WTC11 (cell line): ENCODE results near the gene MIEF1. TPM values are rescaled to one million over a fixed set of nuclear protein-coding genes. Genes with fewer than 3 reads are reported as not detected.

Experiments used
- ESRRA ChIP-seq: sonication (generic); formaldehyde crosslinking; IDR thresholded peaks from 2 replicates; pipeline ENCODE4 v1.8.1; 2022; ENCODE audit warnings: mild to moderate bottlenecking, missing genetic modification reagents, borderline replicate concordance
- FOXJ3 ChIP-seq: sonication (generic); formaldehyde crosslinking; IDR thresholded peaks from 2 replicates; pipeline ENCODE4 v1.9.0; 2021; ENCODE audit warnings: missing genetic modification reagents, mild to moderate bottlenecking, borderline replicate concordance
- JAZF1 ChIP-seq: fragments of 250-450 bp; sonication (Bioruptor Pico); IDR thresholded peaks from 2 replicates; pipeline ENCODE4 v1.9.0; 2021; ENCODE audit warnings: moderate library complexity, mild to moderate bottlenecking, inconsistent platforms
- JUN ChIP-seq: sonication (generic); formaldehyde crosslinking; IDR thresholded peaks from 2 replicates; pipeline ENCODE4 v1.8.0; 2023; ENCODE audit warnings: mild to moderate bottlenecking, missing genetic modification reagents
- RELA ChIP-seq: sonication (generic); formaldehyde crosslinking; IDR thresholded peaks from 2 replicates; pipeline ENCODE4 v1.8.1; 2022; ENCODE audit warnings: missing genetic modification reagents, mild to moderate bottlenecking, borderline replicate concordance
- RORB ChIP-seq: fragments of 250-450 bp; sonication (Bioruptor Pico); IDR thresholded peaks from 2 replicates; pipeline ENCODE4 v1.9.0; 2021; ENCODE audit warnings: mild to moderate bottlenecking
- SOX15 ChIP-seq: fragments of 250-450 bp; sonication (Bioruptor Pico); IDR thresholded peaks from 2 replicates; pipeline ENCODE4 v1.9.0; 2021; ENCODE audit warnings: mild to moderate bottlenecking
- SP1 ChIP-seq: sonication (generic); formaldehyde crosslinking; conservative IDR thresholded peaks from 2 replicates; pipeline ENCODE4 v1.8.1; 2022; ENCODE audit warnings: missing genetic modification reagents
- ZNF219 ChIP-seq: sonication (generic); formaldehyde crosslinking; IDR thresholded peaks from 2 replicates; pipeline ENCODE4 v1.8.0; 2023; ENCODE audit warnings: missing genetic modification reagents, mild to moderate bottlenecking, borderline replicate concordance
- total RNA-seq: library from RNA; stranded (reverse); gene quantifications from 3 replicates; pipeline ENCODE4 v1.2.3, GENCODE V29; 2021
- TF ChIP-seq, protein P1 (sequence below): sonication (generic); formaldehyde crosslinking; IDR thresholded peaks from 2 replicates; pipeline ENCODE4 v1.8.1; 2023; ENCODE audit warnings: mild to moderate bottlenecking, missing genetic modification reagents, borderline replicate concordance
- TF ChIP-seq, protein P2 (sequence below): fragments of 250-450 bp; sonication (Bioruptor Pico); IDR thresholded peaks from 2 replicates; pipeline ENCODE4 v1.9.0; 2021; ENCODE audit warnings: mild to moderate bottlenecking, borderline replicate concordance
- TF ChIP-seq, protein P3 (sequence below): fragments of 250-450 bp; sonication (Bioruptor Pico); IDR thresholded peaks from 2 replicates; pipeline ENCODE4 v2.1.2; 2022; ENCODE audit warnings: mild to moderate bottlenecking, moderate library complexity
- TF ChIP-seq, protein P4 (sequence below): fragments of 250-450 bp; sonication (Bioruptor Pico); conservative IDR thresholded peaks from 2 replicates; pipeline ENCODE4 v1.9.0; 2021; ENCODE audit warnings: mild to moderate bottlenecking
- TF ChIP-seq, protein P5 (sequence below): sonication (generic); formaldehyde crosslinking; IDR thresholded peaks from 2 replicates; pipeline ENCODE4 v1.8.0; 2022; ENCODE audit warnings: mild to moderate bottlenecking, missing genetic modification reagents
- TF ChIP-seq, protein P6 (sequence below): sonication (generic); formaldehyde crosslinking; IDR thresholded peaks from 2 replicates; pipeline ENCODE4 v1.8.0; 2023; ENCODE audit warnings: mild to moderate bottlenecking, missing genetic modification reagents
- TF ChIP-seq, protein P7 (sequence below): sonication (generic); formaldehyde crosslinking; IDR thresholded peaks from 2 replicates; pipeline ENCODE4 v1.8.1; 2023; ENCODE audit warnings: mild to moderate bottlenecking, missing genetic modification reagents, moderate library complexity
- TF ChIP-seq, protein P8 (sequence below): sonication (generic); formaldehyde crosslinking; IDR thresholded peaks from 2 replicates; pipeline ENCODE4 v1.8.1; 2022; ENCODE audit warnings: mild to moderate bottlenecking, missing genetic modification reagents, moderate library complexity, borderline replicate concordance

Gene MIEF1
- total RNA-seq, 1 experiment from 2014 or later, result 38.7 TPM

DNA sequence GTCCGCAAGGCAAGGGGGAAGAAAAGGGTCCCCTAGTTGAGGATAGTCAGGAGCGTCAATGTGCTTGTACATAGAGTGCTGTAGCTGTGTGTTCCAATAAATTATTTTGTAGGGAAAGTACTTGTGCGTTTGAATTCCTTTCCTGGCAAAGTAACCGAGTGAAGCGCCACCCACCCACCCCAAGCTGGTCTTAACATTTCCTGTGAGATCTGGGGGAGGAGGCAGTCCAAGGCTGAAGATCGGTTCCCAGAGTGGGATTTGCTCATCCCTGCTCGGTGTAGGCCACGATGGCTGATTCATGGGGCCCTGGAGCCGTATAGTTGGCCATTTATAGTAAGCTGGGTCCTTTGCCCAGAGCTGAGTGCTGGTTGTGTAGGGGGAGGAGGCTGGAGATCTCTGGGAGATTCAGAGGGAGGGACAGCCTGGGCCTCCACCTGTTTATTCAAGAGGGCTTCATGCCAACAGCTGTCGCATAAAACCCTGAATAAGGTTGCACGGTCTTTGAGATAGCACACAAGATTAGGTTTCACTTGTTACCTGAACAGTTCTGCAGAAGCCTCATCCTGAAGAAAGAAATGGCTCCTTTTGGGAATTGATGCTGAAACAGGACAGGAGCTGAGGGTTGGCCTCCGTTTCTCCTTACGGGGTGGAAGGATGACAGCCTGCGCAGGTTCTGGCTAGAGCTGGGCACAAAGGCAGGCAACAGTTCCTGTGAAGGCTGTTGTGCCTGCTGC is 20.6 kb downstream of the MIEF1 start (continued):
- TF ChIP-seq, protein P1, sequence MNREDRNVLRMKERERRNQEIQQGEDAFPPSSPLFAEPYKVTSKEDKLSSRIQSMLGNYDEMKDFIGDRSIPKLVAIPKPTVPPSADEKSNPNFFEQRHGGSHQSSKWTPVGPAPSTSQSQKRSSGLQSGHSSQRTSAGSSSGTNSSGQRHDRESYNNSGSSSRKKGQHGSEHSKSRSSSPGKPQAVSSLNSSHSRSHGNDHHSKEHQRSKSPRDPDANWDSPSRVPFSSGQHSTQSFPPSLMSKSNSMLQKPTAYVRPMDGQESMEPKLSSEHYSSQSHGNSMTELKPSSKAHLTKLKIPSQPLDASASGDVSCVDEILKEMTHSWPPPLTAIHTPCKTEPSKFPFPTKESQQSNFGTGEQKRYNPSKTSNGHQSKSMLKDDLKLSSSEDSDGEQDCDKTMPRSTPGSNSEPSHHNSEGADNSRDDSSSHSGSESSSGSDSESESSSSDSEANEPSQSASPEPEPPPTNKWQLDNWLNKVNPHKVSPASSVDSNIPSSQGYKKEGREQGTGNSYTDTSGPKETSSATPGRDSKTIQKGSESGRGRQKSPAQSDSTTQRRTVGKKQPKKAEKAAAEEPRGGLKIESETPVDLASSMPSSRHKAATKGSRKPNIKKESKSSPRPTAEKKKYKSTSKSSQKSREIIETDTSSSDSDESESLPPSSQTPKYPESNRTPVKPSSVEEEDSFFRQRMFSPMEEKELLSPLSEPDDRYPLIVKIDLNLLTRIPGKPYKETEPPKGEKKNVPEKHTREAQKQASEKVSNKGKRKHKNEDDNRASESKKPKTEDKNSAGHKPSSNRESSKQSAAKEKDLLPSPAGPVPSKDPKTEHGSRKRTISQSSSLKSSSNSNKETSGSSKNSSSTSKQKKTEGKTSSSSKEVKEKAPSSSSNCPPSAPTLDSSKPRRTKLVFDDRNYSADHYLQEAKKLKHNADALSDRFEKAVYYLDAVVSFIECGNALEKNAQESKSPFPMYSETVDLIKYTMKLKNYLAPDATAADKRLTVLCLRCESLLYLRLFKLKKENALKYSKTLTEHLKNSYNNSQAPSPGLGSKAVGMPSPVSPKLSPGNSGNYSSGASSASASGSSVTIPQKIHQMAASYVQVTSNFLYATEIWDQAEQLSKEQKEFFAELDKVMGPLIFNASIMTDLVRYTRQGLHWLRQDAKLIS (CRISPR knock-in tag), result no peak
- TF ChIP-seq, protein P2, sequence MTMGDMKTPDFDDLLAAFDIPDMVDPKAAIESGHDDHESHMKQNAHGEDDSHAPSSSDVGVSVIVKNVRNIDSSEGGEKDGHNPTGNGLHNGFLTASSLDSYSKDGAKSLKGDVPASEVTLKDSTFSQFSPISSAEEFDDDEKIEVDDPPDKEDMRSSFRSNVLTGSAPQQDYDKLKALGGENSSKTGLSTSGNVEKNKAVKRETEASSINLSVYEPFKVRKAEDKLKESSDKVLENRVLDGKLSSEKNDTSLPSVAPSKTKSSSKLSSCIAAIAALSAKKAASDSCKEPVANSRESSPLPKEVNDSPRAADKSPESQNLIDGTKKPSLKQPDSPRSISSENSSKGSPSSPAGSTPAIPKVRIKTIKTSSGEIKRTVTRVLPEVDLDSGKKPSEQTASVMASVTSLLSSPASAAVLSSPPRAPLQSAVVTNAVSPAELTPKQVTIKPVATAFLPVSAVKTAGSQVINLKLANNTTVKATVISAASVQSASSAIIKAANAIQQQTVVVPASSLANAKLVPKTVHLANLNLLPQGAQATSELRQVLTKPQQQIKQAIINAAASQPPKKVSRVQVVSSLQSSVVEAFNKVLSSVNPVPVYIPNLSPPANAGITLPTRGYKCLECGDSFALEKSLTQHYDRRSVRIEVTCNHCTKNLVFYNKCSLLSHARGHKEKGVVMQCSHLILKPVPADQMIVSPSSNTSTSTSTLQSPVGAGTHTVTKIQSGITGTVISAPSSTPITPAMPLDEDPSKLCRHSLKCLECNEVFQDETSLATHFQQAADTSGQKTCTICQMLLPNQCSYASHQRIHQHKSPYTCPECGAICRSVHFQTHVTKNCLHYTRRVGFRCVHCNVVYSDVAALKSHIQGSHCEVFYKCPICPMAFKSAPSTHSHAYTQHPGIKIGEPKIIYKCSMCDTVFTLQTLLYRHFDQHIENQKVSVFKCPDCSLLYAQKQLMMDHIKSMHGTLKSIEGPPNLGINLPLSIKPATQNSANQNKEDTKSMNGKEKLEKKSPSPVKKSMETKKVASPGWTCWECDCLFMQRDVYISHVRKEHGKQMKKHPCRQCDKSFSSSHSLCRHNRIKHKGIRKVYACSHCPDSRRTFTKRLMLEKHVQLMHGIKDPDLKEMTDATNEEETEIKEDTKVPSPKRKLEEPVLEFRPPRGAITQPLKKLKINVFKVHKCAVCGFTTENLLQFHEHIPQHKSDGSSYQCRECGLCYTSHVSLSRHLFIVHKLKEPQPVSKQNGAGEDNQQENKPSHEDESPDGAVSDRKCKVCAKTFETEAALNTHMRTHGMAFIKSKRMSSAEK (CRISPR knock-in tag), result peak; percentile 86
- TF ChIP-seq FOXJ3 (CRISPR knock-in tag) (no peak), SP1 (CRISPR knock-in tag) (no peak), SOX15 (CRISPR knock-in tag) (no peak), ZNF219 (CRISPR knock-in tag) (no peak), ESRRA (CRISPR knock-in tag) (no peak), RELA (CRISPR knock-in tag) (no peak), JAZF1 (CRISPR knock-in tag) (no peak), RORB (CRISPR knock-in tag) (peak; percentile 83; the same call in 1 of the 2 replicates), JUN (CRISPR knock-in tag) (no peak)
- TF ChIP-seq, protein P3, sequence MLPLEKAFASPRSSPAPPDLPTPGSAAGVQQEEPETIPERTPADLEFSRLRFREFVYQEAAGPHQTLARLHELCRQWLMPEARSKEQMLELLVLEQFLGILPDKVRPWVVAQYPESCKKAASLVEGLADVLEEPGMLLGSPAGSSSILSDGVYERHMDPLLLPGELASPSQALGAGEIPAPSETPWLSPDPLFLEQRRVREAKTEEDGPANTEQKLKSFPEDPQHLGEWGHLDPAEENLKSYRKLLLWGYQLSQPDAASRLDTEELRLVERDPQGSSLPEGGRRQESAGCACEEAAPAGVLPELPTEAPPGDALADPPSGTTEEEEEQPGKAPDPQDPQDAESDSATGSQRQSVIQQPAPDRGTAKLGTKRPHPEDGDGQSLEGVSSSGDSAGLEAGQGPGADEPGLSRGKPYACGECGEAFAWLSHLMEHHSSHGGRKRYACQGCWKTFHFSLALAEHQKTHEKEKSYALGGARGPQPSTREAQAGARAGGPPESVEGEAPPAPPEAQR (CRISPR knock-in tag), result no peak
- TF ChIP-seq, protein P4, sequence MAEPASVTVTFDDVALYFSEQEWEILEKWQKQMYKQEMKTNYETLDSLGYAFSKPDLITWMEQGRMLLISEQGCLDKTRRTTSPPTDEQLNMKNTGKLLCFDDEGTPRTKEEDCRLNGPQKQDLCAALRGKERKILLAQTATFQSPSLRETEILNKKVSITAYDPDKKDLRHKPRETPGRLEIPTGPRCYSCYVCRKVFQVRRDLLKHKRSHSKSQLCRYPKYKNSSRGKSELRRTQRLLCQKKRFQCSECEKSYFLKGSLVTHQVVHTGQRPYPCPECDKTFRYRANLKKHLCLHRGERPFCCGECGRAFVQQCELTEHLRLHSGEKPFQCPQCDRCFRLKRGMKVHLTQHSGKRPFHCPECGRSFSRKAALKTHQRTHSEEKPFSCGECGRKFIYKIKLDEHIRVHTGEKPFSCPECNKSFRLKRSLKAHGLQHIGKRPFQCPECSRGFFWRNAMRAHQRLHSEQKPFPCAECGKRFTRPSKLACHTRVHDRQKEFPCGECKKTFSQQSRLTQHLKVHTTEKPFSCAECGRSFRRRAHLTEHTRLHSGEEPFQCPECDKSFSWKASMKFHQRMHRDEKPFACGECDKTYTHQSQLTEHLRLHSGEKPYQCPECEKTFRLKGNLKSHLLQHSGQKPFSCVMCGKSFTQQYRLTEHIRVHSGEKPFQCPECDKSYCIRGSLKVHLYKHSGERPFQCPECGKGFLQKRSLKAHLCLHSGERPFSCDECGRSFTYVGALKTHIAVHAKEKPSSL (CRISPR knock-in tag), result no peak
- TF ChIP-seq, protein P5, sequence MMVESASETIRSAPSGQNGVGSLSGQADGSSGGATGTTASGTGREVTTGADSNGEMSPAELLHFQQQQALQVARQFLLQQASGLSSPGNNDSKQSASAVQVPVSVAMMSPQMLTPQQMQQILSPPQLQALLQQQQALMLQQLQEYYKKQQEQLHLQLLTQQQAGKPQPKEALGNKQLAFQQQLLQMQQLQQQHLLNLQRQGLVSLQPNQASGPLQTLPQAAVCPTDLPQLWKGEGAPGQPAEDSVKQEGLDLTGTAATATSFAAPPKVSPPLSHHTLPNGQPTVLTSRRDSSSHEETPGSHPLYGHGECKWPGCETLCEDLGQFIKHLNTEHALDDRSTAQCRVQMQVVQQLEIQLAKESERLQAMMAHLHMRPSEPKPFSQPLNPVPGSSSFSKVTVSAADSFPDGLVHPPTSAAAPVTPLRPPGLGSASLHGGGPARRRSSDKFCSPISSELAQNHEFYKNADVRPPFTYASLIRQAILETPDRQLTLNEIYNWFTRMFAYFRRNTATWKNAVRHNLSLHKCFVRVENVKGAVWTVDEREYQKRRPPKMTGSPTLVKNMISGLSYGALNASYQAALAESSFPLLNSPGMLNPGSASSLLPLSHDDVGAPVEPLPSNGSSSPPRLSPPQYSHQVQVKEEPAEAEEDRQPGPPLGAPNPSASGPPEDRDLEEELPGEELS, result no peak
- TF ChIP-seq, protein P6, sequence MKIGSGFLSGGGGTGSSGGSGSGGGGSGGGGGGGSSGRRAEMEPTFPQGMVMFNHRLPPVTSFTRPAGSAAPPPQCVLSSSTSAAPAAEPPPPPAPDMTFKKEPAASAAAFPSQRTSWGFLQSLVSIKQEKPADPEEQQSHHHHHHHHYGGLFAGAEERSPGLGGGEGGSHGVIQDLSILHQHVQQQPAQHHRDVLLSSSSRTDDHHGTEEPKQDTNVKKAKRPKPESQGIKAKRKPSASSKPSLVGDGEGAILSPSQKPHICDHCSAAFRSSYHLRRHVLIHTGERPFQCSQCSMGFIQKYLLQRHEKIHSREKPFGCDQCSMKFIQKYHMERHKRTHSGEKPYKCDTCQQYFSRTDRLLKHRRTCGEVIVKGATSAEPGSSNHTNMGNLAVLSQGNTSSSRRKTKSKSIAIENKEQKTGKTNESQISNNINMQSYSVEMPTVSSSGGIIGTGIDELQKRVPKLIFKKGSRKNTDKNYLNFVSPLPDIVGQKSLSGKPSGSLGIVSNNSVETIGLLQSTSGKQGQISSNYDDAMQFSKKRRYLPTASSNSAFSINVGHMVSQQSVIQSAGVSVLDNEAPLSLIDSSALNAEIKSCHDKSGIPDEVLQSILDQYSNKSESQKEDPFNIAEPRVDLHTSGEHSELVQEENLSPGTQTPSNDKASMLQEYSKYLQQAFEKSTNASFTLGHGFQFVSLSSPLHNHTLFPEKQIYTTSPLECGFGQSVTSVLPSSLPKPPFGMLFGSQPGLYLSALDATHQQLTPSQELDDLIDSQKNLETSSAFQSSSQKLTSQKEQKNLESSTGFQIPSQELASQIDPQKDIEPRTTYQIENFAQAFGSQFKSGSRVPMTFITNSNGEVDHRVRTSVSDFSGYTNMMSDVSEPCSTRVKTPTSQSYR (CRISPR knock-in tag), result no peak
- TF ChIP-seq, protein P7, sequence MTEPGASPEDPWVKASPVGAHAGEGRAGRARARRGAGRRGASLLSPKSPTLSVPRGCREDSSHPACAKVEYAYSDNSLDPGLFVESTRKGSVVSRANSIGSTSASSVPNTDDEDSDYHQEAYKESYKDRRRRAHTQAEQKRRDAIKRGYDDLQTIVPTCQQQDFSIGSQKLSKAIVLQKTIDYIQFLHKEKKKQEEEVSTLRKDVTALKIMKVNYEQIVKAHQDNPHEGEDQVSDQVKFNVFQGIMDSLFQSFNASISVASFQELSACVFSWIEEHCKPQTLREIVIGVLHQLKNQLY (CRISPR knock-in tag), result 0 out of 2 replicates have a peak, but pooled peaks have one; percentile 36
- TF ChIP-seq, protein P8, sequence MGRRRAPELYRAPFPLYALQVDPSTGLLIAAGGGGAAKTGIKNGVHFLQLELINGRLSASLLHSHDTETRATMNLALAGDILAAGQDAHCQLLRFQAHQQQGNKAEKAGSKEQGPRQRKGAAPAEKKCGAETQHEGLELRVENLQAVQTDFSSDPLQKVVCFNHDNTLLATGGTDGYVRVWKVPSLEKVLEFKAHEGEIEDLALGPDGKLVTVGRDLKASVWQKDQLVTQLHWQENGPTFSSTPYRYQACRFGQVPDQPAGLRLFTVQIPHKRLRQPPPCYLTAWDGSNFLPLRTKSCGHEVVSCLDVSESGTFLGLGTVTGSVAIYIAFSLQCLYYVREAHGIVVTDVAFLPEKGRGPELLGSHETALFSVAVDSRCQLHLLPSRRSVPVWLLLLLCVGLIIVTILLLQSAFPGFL (CRISPR knock-in tag), result no peak
